DMS79 (cell line): Measurements from ENCODE around the gene POLR3B.
"Not testable (repeated sequence)": the region's sequence is repeated elsewhere in the genome, so short reads cannot be mapped to it uniquely, and the experiment has no call there.

Experiments used
- DNase-seq: peaks from one replicate; lab custom pipeline; 2025; lab: John Stamatoyannopoulos, UW

Gene POLR3B

GRCh38 chr12:106342397-106343213 lies 14.9 kb upstream of the POLR3B start:
- peak; percentile 39 for DNase-seq

- DNase-seq = no peak
Observed at GRCh38 chr12:106343214-106343528, 14.4 kb upstream of the POLR3B start.

- no peak for DNase-seq
Observed at GRCh38 chr12:106344131-106344530, 13.4 kb upstream of the POLR3B start.

GRCh38 chr12:106345746-106346145 lies 11.8 kb upstream of the POLR3B start:
- no peak for DNase-seq

GRCh38 chr12:106348411-106348810 lies 9.1 kb upstream of the POLR3B start:
- DNase-seq = no peak

DNA sequence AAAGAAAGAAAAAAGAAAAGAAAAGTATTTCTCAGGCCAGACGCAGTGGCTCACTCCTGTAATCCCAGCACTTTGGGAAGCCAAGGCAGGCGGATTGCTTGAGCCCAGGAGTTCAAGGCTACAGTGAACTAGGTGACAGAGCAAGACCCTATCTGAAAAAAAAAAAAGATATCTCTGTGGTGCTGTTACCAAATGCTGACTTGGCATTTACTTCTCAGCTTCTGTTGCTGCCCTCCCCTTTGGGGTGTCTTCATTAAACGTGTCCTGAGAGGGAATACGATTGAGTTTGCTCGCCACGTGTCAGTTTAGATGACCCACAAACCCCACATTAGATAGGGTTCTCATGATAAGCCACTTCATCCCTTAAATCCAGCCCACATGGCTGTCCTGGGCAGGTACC lies 4.4 kb upstream of the POLR3B start:
- DNase-seq = no peak

- no peak for DNase-seq
Observed at GRCh38 chr12:106358396-106359241, 1.1 kb downstream of the POLR3B start.

GRCh38 chr12:106359646-106360399 lies 2.3 kb downstream of the POLR3B start:
- no peak for DNase-seq

DNA sequence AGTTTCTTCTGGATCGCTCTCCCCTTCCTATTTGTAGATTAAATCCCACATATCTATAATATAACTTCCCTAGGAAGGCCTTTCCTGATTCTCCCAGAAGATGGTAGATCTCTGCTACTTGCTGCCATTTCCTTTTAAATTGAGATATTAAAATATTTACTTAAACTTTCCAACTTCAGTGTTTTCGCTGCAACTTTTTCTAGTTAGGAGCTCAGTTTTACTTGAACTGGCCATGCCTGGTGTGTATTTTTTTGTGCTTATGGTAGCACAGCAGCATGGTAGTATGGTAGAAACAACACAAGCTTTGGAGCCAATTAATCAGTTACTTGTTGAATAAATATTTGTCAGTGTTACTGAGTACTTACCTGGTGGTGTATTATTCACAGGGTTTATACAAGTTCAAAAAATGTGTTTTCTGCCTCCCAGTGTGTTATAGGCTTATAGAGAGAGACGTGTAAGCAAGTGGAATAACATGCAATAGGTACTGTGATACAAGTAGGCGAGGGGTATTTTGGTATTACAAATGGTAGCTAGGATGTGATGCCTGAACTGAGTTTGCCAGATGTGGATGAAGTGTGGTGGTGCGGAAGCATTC lies 2.9 kb downstream of the POLR3B start:
- DNase-seq = no peak

DNA sequence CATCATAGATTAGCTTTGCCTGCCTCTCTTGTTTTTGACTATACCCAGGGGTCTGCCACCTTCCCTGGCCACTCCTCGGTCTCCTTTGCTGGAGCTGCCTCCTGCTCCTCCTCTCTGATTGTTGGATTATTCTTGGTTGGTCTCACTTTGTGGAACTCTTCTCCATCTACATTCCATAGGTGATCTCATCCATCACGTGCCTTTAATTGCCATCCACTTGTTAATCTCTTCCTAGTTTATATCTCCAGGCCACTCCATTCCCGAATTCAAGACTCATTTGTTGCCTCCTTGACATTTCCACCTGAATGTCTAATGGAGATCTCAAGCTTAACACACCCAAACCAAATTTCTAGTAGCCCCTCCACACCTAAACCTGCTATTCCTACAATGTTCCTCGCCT lies 5.4 kb downstream of the POLR3B start:
- no peak for DNase-seq

GRCh38 chr12:106364261-106364660 lies 6.7 kb downstream of the POLR3B start:
- DNase-seq = peak; percentile 28

- DNase-seq = no peak
Observed at GRCh38 chr12:106369624-106370346, 12.2 kb downstream of the POLR3B start.

DNA sequence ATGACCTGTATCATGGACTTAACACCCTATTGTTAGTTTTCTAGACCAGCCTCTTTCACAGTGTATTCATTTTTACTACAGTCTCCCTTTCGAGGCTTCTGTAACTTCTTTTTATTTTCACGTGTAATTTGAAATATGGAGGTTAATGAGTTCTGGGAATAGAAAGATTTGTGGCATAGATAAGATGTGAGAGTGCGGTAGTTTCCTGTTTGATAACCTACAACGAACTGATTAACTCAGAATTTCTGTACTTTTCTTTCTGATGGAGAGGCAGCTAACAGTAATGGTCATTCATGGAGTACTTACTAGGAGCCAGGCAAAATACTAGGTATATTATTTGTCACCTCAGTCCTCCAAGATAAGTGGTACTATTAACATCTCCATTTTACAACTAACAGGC lies 21.2 kb downstream of the POLR3B start:
- DNase-seq = no peak

GRCh38 chr12:106380954-106381353 lies 23.4 kb downstream of the POLR3B start:
- DNase-seq = no peak

GRCh38 chr12:106381866-106382265 lies 24.3 kb downstream of the POLR3B start:
- not testable (repeated sequence) for DNase-seq

- no peak for DNase-seq
Observed at GRCh38 chr12:106386813-106387535, 29.4 kb downstream of the POLR3B start.

- DNase-seq = no peak
Observed at GRCh38 chr12:106387848-106388377, 30.4 kb downstream of the POLR3B start.

DNA sequence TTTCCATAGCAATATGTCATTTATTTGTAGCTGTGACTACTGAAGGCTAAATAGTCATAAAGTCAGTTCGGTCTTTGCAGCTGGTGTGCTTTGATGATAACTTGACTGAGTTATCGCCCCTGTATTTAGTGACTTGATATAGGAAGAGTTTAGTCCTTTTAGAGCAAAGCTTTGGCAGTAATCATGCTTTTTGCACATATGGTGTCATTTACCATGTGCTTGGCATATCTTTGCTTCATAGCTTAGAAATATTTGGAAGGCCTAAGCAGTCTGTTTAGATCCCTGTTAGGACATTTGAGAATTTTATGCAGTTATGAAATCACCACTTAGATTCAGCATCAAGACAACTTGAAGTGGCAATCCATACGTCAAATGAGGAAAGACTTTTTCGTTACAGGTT lies 31.6 kb downstream of the POLR3B start:
- DNase-seq = no peak

DNA sequence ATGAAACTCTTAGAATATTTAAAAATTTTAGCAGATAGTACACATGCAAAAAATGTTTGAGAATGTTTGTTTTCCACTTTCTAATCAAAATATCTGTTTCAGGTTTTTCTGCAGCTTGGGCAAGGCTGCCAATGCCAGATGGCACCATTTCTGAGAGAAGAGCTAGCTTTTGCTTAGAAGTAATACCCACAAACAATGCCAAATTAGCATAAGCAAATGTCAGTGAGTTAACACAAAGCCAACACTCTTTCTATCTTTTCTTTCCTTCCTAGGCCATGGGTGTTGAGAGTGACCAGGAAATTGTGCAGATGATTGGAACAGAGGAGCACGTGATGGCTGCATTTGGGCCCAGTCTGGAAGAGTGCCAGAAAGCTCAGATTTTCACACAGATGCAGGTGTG lies 35.2 kb downstream of the POLR3B start:
- DNase-seq = no peak

- DNase-seq = no peak
Observed at GRCh38 chr12:106409878-106410277, 52.3 kb downstream of the POLR3B start.

DNA sequence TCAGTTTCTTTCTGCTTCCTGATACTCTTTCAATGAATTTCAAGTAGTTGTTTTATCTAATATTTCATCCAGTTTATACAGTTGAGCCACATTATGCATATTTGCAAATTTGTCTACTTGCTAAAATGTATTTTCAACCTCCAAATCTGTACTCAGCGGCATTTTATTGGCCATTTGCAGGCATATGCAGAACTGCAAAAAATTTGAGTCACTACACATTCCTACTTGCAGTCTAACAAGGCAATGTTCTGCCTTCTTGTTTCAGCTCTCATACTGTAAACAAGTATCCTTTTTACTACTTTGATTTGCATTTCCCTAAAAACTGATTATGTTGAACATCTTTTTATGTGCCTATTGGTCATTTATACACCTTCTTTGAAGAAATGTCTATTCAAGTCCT lies 55.0 kb downstream of the POLR3B start:
- no peak for DNase-seq
